Middle frontal gyrus (tissue), 1 donor: ENCODE data around the gene TRIM36.
A peak's percentile ranks its signal among the peaks of the same experiment; 100 is the strongest.

Experiments
- DNase-seq: peaks from one replicate; pipeline ENCODE4 v3.0.0-alpha.2; 2015; ENCODE audit warnings: low spot score; ENCODE audit errors: extremely low spot score

The TRIM36 gene

DNA sequence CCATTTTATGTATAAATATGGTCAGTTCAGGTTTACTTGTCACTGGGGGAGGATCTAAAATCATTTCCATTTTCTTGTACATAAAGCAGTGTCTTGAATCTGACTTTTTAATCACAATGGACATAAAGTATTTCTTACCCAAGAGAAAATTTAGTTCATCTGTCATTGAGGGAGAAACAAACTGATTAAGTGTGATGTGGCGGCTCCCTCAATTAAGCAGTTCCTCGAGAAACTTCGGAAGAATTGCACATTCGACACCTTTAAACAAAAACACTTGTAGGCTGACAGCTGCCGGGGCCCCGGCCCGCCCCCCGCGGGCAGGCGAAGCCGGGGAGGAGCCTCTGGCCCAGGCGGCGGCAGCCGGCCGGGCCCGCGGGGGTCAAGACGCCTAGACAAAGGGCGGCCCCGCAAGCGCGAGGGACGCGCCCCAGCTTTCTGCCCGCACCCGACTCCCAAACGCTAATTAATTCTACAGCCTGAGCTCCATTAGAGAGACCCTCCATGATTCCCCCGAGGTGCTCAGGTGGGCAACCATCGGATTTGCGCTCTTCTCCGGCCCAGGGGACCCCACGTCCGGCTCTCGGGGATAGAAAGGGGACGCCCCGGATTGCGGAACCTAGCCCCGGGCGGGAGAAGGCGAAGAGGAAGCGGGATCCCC lies 750 bp downstream of the TRIM36 start:
- DNase-seq = no peak

- no peak for DNase-seq
Observed at GRCh38 chr5:115166744-115167393, 2.8 kb downstream of the TRIM36 start.

DNA sequence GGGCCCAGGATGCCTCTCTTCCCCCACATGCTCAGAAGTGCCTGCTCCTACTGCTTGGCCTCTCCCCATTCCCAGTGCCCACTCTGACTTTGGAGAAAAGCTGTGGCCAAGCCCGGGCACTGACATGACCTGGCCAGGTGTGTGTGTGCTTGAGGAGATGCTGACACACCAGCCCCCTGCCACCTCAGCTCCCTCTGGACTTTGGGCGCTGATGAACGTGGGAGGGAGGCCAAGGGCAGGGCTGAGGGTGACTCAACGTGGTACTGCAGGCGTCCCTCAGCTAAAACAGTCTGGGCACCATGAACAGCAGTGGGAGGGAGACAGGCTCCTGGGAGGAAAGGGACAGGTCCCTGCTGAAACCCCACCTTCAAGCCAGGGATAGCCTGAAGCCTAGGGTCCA lies 3.9 kb downstream of the TRIM36 start:
- no peak for DNase-seq

GRCh38 chr5:115160975-115161475 lies 8.7 kb downstream of the TRIM36 start:
- DNase-seq = no peak

DNA sequence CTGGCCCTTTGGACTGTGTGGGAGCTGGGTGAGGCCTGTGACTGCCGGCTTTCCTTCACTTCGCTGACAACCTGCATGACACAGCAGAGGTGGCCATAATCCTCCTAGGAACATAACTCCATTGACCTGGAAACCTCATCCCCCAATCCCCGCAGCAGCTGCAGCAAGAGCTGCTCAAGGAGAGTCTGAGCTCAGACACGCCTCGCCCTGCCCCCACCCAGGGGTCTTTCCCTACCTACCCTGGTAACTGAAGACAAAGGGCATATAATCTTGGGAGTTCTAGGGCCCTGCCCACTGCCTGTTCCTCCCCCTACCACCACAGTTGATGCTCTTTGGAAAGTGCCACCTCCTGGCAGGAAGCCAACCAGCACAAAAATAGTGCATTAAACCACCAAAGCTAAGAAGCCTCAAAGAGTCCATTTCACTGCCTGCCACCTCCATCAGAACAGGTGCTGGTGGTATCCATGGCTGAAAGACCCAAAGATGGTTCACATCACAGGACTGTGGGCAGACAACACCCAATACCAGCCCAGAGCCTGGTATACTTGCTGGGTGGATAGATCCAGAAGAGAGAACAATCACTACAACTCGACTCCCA lies 18.4 kb downstream of the TRIM36 start:
- no peak for DNase-seq

GRCh38 chr5:115150512-115150911 lies 19.2 kb downstream of the TRIM36 start:
- no peak for DNase-seq

- DNase-seq = no peak
Observed at GRCh38 chr5:115147052-115147451, 22.7 kb downstream of the TRIM36 start.

DNA sequence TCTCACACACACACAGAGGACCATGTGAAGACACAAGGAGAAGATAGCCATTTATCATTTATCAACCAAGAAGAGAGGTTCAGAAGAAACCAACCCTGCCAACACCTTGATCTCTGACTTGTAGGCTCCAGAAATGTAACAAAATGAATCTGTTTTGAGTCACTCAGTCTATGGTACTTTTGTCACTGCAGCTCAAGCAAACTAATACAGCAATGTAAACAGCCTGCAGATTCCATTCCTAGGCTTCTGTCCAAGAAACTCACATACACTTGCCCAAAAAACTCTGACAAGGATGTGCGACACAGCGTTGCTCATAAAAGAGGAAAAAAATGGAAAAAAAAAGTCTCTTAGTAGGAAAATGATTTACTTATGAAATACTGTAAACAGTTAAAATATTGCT lies 33.4 kb downstream of the TRIM36 start:
- no peak for DNase-seq

GRCh38 chr5:115132465-115132864 lies 37.2 kb downstream of the TRIM36 start:
- no peak for DNase-seq

- DNase-seq = no peak
Observed at GRCh38 chr5:115126303-115126702, 43.4 kb downstream of the TRIM36 start.

DNA sequence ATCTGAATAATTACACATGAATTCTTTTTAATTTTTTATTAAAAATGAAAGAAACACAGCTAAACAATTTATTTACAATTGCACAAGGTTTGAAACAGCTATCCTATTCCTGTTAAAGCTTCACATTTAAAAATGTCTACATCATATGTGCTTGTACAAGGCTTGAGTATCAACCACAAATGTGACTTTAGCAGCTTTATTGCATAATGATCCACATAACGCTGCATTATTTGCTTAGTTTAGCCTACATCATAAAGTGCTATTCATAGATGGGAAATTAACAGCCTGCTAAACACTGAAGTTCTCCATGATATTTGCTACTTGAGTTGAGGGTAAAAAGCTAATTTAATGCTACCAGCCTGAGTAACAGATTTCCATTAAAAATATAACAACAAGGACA lies 45.0 kb downstream of the TRIM36 start:
- no peak for DNase-seq

- no peak for DNase-seq
Observed at GRCh38 chr5:115116001-115116400, 53.7 kb downstream of the TRIM36 start.

GRCh38 chr5:115109840-115110239 lies 59.9 kb downstream of the TRIM36 start:
- no peak for DNase-seq

DNA sequence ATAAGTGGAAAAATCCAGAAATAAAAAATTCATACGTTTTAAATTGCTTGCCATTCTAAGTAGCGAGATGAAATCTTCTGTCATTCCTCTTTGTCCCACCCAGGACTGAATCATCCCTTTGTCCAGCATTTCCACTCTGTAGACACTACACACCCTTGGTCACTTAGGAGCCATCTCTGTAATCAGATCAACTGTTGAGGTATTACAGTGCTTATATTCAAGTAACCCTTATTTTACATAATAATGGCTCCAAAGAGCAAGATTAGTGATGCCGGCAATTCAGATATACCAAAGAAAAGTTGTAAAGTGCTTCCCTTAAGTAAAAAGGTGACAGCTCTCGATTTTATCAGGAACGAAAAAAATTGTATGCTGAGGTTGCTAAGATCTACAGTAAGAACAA lies 60.4 kb downstream of the TRIM36 start:
- DNase-seq = no peak

DNA sequence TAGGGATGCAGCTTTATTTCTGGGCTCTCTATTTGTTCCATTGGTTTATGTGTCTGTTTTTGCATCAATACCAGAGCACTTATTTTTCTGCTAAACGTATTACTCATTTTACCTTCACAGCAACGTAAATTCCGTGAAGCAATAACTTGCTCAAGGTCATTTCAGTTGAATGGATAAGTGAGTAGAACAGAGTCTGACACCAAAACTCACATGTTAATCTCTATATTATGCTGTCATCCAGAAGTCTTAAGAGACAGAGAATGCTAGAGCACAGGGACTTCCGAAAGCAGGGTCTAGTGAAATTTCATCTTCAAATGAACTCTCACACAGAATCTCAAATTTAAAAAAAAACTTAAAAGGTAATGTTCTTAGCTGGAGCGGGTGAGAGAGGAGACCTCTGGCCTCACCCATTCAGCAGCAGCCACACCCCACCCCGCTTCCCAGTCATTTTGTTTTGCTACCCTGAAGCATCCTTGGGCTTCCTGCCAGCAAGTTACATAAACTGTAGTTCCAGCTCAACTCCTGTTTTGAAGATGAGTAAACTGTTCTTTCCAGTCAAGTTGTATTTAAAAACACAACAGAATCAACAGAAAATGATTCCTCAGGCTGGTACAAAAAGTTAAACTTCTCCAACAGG lies 69.3 kb downstream of the TRIM36 start:
- DNase-seq = no peak

DNA sequence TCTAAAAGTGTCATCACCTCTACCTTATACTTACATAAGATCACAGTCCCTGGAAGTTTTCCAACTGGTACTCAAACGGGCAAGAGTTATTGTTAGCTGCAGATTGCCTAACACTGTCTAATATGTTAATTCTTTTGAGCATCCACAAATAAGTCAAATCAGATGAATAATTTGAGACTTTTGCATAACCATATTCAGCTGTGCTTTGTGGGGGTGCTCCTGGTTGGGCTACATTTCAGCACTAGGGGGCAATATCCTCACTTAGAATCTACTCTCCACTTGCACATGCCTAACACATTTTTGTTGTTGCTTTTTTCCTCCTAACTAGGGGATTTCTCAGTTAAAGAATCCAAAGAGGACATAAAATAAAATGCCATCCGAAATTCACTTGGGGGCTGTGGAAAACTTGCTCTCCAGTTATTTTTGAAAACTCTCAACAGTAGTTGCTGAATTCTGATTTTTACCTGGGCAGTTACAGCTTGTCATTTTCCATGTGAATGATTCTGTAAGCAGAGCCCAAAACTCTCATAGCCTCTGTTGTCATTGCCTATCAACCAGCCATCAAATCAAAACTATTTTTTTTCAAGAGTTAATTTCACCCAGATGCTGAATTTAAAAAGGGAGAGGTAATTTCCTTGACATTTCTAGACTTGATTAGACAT lies 71.5 kb downstream of the TRIM36 start:
- peak; percentile 43 for DNase-seq

DNA sequence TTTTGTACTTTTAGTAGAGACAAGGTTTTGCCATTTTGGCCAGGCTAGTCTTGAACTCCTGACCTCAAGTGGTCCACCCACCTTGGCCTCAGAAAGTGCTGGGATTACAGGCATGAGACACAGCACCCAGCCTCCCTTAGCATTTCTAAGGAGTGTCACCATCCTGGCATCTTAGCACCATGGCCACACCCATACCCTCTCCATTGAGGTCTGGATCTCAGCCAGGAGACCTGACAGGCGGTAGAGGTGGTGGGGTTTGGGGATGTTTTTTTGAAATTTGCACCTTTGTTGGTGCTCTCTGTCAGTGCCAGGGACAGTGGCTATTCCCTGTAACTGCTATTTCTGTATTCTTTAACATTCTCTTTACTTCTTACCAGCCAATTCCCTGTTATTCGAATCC lies 72.5 kb downstream of the TRIM36 start:
- no peak for DNase-seq

- peak; percentile 30 for DNase-seq
Observed at GRCh38 chr5:115096034-115096769, 73.5 kb downstream of the TRIM36 start.

DNA sequence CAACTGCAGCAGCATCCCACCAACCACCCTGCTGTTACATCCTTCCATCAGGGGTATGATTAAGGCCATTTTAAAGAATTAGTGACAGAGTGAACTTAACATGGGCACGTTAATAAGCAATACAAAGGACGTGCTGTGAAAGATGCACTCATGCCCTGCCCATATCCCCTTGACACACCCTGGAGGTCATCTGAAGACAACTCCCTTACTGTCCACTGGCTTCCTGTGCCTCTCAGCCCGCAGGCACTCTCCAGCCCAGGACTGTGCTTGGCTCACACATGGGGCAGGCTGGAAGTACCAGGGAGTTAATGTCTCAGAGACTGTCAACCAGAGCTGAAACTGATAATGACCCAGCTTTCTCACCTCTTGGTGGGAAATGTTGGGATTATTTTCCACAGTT lies 81.8 kb downstream of the TRIM36 start:
- DNase-seq = no peak

GRCh38 chr5:115086473-115086872 lies 83.2 kb downstream of the TRIM36 start:
- DNase-seq = no peak

GRCh38 chr5:115084246-115084793 lies 85.4 kb downstream of the TRIM36 start:
- DNase-seq = no peak
